GM21528 (cell line): ENCODE data around the gene NCKIPSD.
"Not testable (repeated sequence)": the region's sequence is repeated elsewhere in the genome, so short reads cannot be mapped to it uniquely, and the experiment has no call there.

Experiments
- ATAC-seq: cut with Tn5 transposase; IDR thresholded peaks from one replicate; pipeline ENCODE4 v1.9.1; 2021; ENCODE audit warnings: mild to moderate bottlenecking, moderate library complexity; ENCODE audit not compliant: unreplicated experiment, low FRiP score

The NCKIPSD gene

GRCh38 chr3:48685603-48686511 is at the start of gene NCKIPSD:
Gene NCKIPSD (minus strand): TSS chr3:48685915. CDS start chr3:48685807, 108 bp downstream.
- peak; percentile 68 for ATAC-seq

- ATAC-seq, result not testable (repeated sequence)
Measured at GRCh38 chr3:48735075-48735767, 49.5 kb upstream of the NCKIPSD start.

GRCh38 chr3:48734541-48734940 is 48.8 kb upstream of the NCKIPSD start:
- ATAC-seq, result not testable (repeated sequence)

GRCh38 chr3:48733752-48734518 is 48.2 kb upstream of the NCKIPSD start:
- ATAC-seq, result not testable (repeated sequence)

GRCh38 chr3:48727511-48727910 is 41.8 kb upstream of the NCKIPSD start:
- ATAC-seq, result no peak

- ATAC-seq, result not testable (repeated sequence)
Measured at GRCh38 chr3:48725185-48725855, 39.6 kb upstream of the NCKIPSD start.

- ATAC-seq, result no peak
Measured at GRCh38 chr3:48723725-48724124, 38.0 kb upstream of the NCKIPSD start.

- not testable (repeated sequence) for ATAC-seq
Measured at GRCh38 chr3:48723293-48723692, 37.6 kb upstream of the NCKIPSD start.

- ATAC-seq, result peak; percentile 97
Measured at GRCh38 chr3:48716982-48717746, 31.4 kb upstream of the NCKIPSD start, which contains the start of gene IP6K2. Gene IP6K2 (minus strand): TSS chr3:48717221. CDS start chr3:48695291, 21,930 bp downstream.

- no peak for ATAC-seq
Measured at GRCh38 chr3:48716508-48716981, 30.8 kb upstream of the NCKIPSD start.

GRCh38 chr3:48715174-48715800 is 29.6 kb upstream of the NCKIPSD start:
- ATAC-seq, result no peak

- no peak for ATAC-seq
Measured at GRCh38 chr3:48711727-48712126, 26.0 kb upstream of the NCKIPSD start.

GRCh38 chr3:48709051-48709461 is 23.3 kb upstream of the NCKIPSD start:
- ATAC-seq, result no peak

GRCh38 chr3:48708481-48708889 is 22.8 kb upstream of the NCKIPSD start:
- ATAC-seq, result no peak

- ATAC-seq, result no peak
Measured at GRCh38 chr3:48707157-48707556, 21.4 kb upstream of the NCKIPSD start.

GRCh38 chr3:48702320-48702920 is 16.7 kb upstream of the NCKIPSD start:
- no peak for ATAC-seq

GRCh38 chr3:48700731-48701405 is 15.2 kb upstream of the NCKIPSD start:
- no peak for ATAC-seq

GRCh38 chr3:48698891-48699290 is 13.2 kb upstream of the NCKIPSD start:
- no peak for ATAC-seq
